Motor neuron (in vitro differentiated cells): ENCODE data around the gene SOS2. TPM values are rescaled to one million over a fixed set of nuclear protein-coding genes. Genes with fewer than 3 reads are reported as not detected.

Source experiments
- ATAC-seq, 8 experiments: fragments of 200-7000 bp; cut with Tn5 transposase; replicated peaks in 6 of 8; 2 replicates each; pipeline ENCODE4 v1.8.0; 2021; ENCODE audit warnings: mild to moderate bottlenecking in 8 of 8, moderate library complexity in 8 of 8
- H3K27ac ChIP-seq, 2 donors: fragments of 250-450 bp; sonication (Bioruptor Pico); 2 replicates each; pipeline ENCODE4 v1.9.0; 2021; ENCODE audit warnings: antibody characterized with exemption in 2 of 2, mild to moderate bottlenecking in 2 of 2, moderate library complexity in 1 of 2
- H3K4me1 ChIP-seq, 2 donors: fragments of 250-450 bp; sonication (Bioruptor Pico); replicated peaks in 1 of 2; 2 replicates each; pipeline ENCODE4 v1.6.1; 2021; ENCODE audit warnings: antibody characterized with exemption in 2 of 2, mild to moderate bottlenecking in 2 of 2, moderate library complexity in 1 of 2
- H3K4me3 ChIP-seq, 5 donors: fragments of 250-450 bp; sonication (Bioruptor Pico); 2 replicates each; pipeline ENCODE4 v1.9.0; 2021; ENCODE audit warnings: antibody characterized with exemption in 5 of 5, mild to moderate bottlenecking in 5 of 5, moderate library complexity in 4 of 5
- WGBS, 10 experiments: fragments of 450-650 bp; shearing (Covaris generic); methylation state at CpG; one replicate each; pipeline ENCODE4 v1.0.0; 2022; 5-methylcytosine and 5-hydroxymethylcytosine counted together
- in situ Hi-C, 9 experiments: fragments of 400-800 bp; cut with MboI; loops; one replicate each; pipeline ENCODE4 v1.15.0; 2021; ENCODE audit warnings: low sequenced_read_pairs in 9 of 9, low pct_unique_long_range_greater_than_20kb in 2 of 9; ENCODE audit not compliant: unreplicated experiment in 9 of 9
- total RNA-seq, 8 experiments: library from RNA; unstranded; fragments of 300-600 nt; gene quantifications; 2 replicates each; pipeline versions ENCODE4 v1.2.3 to v1.2.4, GENCODE V29; 2022

The SOS2 gene
- total RNA-seq, 8 experiments from 2014 or later, result 10.9 to 31.2 (median 19.1) TPM

- 8 to 100% (median 63%) methylated on average over 1 to 4 of the region's 4 CpGs; no CpG with 5 or more reads in 1 of the 10 experiments for WGBS, 10 experiments
- no peak for ATAC-seq
- no peaks in the 10 kb centered on the region for H3K4me1 ChIP-seq
- H3K27ac ChIP-seq, result no peak overlapping the region
- in situ Hi-C loops, result loop anchor here in 8 of 9 experiments (10.0 to 25.0 kb wide), 3 partner anchors 241 to 469 kb away; partner anchors contain the start of genes NEMF (in 5 of the 8) and DNAAF2 (in 1 of the 8)
- H3K4me3 ChIP-seq, result no peak overlapping the region
Measured at GRCh38 chr14:50106178-50106577, 125.2 kb downstream of the SOS2 start.

DNA sequence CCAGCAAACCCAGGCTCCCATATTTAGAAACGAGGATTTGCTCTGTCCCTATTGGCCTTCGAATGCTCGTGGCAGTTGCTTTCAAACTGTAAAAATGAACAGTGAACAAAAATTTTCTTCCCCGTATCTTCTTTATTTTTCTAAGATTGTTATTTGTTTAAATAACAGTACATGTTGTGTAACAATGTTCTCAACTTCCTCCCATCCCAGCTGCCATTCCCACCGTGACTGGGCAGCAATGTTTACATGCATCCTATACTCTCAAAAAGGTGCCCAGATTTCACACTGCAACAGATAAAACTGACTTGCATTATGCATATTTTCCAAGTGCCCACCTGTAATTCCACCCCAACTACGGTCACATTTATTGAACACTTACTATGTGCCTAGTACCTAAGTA is 127.8 kb downstream of the SOS2 start:
- no peak overlapping the region for H3K4me3 ChIP-seq
- in situ Hi-C loops, result loop anchor here in 8 of 9 experiments (10.0 to 25.0 kb wide), 3 partner anchors 239 to 466 kb away; partner anchors contain the start of genes NEMF (in 5 of the 8) and DNAAF2 (in 1 of the 8)
- no peaks in the 10 kb centered on the region for H3K4me1 ChIP-seq
- ATAC-seq, result no peak
- 67 to 100% (median 91%) methylated on average over 1 to 6 of the region's 6 CpGs for WGBS, 10 experiments
- no peak overlapping the region for H3K27ac ChIP-seq

GRCh38 chr14:50101417-50101816 is 130.0 kb downstream of the SOS2 start:
- no peak overlapping the region for H3K27ac ChIP-seq
- in situ Hi-C loops, result loop anchor here in 8 of 9 experiments (10.0 to 25.0 kb wide), 3 partner anchors 237 to 464 kb away; partner anchors contain the start of genes NEMF (in 5 of the 8) and DNAAF2 (in 1 of the 8)
- H3K4me3 ChIP-seq, result no peak overlapping the region
- 92 to 100% (median 97%) methylated on average over 1 to 7 of the region's 7 CpGs; no CpG with 5 or more reads in 2 of the 10 experiments for WGBS, 10 experiments
- no peaks in the 10 kb centered on the region for H3K4me1 ChIP-seq
- no peak for ATAC-seq

GRCh38 chr14:50100805-50101204 is 130.6 kb downstream of the SOS2 start:
- in situ Hi-C loops, result loop anchor here in 8 of 9 experiments (10.0 to 25.0 kb wide), 3 partner anchors 236 to 464 kb away; partner anchors contain the start of genes NEMF (in 5 of the 8) and DNAAF2 (in 1 of the 8)
- 80 to 100% (median 87%) methylated on average over 1 to 2 of the region's 2 CpGs; no CpG with 5 or more reads in 4 of the 10 experiments for WGBS, 10 experiments
- no peak overlapping the region for H3K4me3 ChIP-seq

DNA sequence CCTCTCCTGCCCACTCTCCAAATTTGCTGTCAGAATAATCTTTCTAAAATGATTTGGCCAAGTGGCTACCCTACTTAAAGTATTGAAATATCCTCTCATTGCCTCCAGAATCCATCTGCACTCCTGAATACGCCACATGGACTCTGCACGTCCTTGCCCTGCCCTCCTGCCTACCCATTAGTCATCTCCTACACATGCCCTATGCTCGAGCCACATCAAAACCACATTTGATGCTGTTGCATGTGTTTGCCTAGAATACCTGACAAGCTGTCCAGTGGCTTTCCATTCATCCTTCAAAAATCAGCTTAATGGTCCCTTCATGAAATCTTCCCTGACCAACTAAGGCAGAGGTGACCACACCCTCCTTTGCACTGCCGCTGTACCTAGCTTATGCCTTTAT is 132.0 kb downstream of the SOS2 start:
- no peak overlapping the region for H3K27ac ChIP-seq
- ATAC-seq, result peak in 3 of 8 experiments; percentile 18 to 77 (median 65)
- H3K4me1 ChIP-seq, result no peaks in the 10 kb centered on the region
- 27 to 93% (median 85%) methylated on average over 2 to 4 of the region's 4 CpGs; no CpG with 5 or more reads in 1 of the 10 experiments for WGBS, 10 experiments
- in situ Hi-C loops, result no loop called here
- H3K4me3 ChIP-seq, result no peak overlapping the region

More at GRCh38 chr14:50100805-50101204, 130.6 kb downstream of the SOS2 start:
- Histone ChIP-seq H3K4me1 (no peaks in the 10 kb centered on the region), H3K27ac (no peak overlapping the region)
- ATAC-seq, result no peak

- ATAC-seq, result no peak
- in situ Hi-C loops, result no loop called here
- H3K4me1 ChIP-seq, result peaks cover 0 to 4% of the 10 kb centered on the region in 2 donors
- H3K27ac ChIP-seq, result no peak overlapping the region
- WGBS, 10 experiments, result 13 to 87% (median 76%) methylated on average over 1 of the region's 1 CpG; no CpG with 5 or more reads in 6 of the 10 experiments
- H3K4me3 ChIP-seq, result no peak overlapping the region
Measured at GRCh38 chr14:50095895-50096294, 135.5 kb downstream of the SOS2 start.

DNA sequence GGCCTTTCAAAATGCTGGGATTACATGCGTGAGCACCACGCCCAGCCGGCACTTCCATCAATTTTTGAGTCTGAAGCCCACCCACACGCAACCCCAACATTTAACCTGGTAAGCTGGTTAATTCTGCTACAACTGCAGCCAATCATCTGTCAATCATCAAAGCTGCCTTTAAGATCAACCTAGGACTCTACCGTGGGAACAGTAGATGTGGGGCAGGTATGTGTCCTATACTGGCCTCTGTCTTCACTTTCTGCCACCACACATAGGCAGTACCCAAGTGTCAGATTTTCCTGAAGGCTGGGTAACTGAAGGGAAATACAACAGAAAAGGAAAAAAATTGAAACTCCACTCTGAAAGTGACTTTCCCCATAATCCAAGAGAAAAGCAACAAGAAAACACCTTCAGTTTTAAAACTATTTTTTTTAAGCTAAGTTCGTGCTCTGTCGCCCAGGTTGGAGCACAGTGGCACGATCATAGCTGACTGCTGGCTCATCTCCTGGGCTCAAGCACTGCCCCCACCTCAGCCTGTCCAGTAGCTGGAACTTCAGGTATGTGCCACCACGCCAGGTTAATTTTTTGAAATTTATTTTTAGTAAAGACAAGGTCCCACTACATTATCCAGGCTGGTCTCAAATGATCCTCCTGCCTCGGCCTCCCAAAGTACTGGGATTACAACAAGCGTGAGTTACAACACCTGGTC is 137.2 kb downstream of the SOS2 start:
- in situ Hi-C loops, result no loop called here
- no peak for ATAC-seq
- WGBS, 10 experiments, result 90 to 100% (median 95%) methylated on average over 2 to 10 of the region's 11 CpGs; no CpG with 5 or more reads in 1 of the 10 experiments
- Histone ChIP-seq H3K4me1 (peaks cover 0 to 4% of the 10 kb centered on the region in 2 donors), H3K4me3 (no peak overlapping the region), H3K27ac (no peak overlapping the region)

DNA sequence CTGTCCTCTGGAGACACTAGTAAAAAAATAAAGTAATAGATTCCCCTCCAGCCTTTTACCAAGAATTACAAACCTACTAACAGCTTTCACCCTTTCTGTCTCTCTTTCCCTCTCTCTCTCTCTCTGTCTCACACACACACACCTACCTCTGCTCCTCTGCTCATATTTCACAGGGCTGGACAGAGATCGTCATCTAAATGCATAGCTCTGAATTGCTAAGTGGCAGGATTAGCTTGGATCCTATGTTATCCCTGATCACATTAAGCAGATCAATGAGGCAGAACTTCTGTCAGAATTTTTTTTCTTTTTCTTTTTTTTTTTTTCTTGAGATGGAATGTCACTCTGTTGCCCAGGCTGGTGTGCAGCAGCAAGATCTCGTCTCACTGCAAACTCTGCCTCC is 137.9 kb downstream of the SOS2 start:
- WGBS, 10 experiments, result 0 to 100% (median 88%) methylated on average over 1 of the region's 2 CpGs; no CpG with 5 or more reads in 3 of the 10 experiments
- in situ Hi-C loops, result no loop called here

GRCh38 chr14:50092006-50092555 is 139.3 kb downstream of the SOS2 start:
- in situ Hi-C loops, result no loop called here
- ATAC-seq, result no peak

More for the DNA sequence above, 137.9 kb downstream of the SOS2 start:
- no peak overlapping the region for H3K27ac ChIP-seq
- no peak overlapping the region for H3K4me3 ChIP-seq
- peak in 4 of 8 experiments; percentile 32 to 91 (median 90) for ATAC-seq
- peaks cover 0 to 4% of the 10 kb centered on the region in 2 donors for H3K4me1 ChIP-seq

DNA sequence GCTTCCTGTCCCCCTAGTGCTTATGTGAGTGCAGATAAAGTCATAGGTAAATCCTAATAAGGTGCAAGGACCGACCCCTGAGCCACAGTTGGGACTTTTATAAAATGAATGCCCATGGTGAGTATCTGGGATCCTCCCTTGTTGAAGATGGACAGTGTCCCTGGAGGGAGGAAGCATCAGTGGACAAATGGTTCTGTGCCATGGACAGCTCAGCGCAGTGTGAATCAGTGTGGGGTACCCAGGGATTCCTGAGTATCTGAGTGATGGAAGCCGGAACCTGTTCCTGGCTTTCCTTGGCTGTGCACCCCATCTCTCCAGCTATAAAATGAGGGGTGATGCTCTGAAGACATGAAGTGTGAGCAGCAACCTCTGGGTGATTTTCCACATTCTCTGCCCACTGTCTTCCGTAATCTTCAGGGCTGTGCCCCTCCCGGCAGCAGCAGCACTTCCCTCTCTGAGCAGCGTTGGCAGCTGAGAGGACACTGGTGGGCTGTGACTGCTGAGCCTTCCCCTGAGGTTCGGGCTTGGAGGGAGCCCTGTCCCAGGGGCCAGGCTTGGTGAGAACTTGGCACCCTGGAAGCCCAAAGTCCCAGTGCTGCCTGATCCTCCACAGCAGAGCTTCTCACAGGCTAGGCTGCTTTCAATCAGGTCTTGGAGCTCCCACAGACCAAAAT is 140.0 kb downstream of the SOS2 start:
- WGBS, 10 experiments, result 80 to 100% (median 84%) methylated on average over 1 to 5 of the region's 7 CpGs; no CpG with 5 or more reads in 4 of the 10 experiments
- in situ Hi-C loops, result no loop called here
- H3K4me1 ChIP-seq, result peaks cover 0 to 4% of the 10 kb centered on the region in 2 donors
- no peak overlapping the region for H3K27ac ChIP-seq
- no peak overlapping the region for H3K4me3 ChIP-seq
- no peak for ATAC-seq

More at GRCh38 chr14:50092006-50092555, 139.3 kb downstream of the SOS2 start:
- Histone ChIP-seq H3K4me1 (peaks cover 0 to 4% of the 10 kb centered on the region in 2 donors), H3K4me3 (no peak overlapping the region), H3K27ac (no peak overlapping the region)
- WGBS, 10 experiments, result 65 to 100% (median 86%) methylated on average over 1 to 5 of the region's 6 CpGs; no CpG with 5 or more reads in 2 of the 10 experiments

DNA sequence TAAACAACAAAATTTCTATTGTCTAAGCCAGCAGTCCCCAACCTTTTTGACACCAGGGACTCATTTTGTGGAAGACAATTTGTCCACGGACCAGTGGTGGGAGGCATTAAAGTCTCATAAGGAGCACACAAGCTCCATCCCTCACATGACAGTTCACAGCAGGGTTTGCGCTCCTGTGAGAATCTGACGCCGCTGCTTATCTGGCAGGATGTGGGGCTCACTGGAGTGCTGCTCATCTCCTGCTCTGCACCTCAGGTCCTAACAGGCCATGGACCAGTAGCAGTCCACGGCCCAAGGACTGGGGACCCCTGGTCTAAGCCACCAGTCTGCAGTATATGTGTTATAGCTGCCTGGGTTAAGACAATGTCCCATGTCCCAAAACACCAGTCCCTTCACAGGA is 142.2 kb downstream of the SOS2 start:
- peaks cover 0 to 4% of the 10 kb centered on the region in 2 donors for H3K4me1 ChIP-seq
- WGBS, 10 experiments, result 93 to 100% (median 100%) methylated on average over 1 to 5 of the region's 5 CpGs; no CpG with 5 or more reads in 5 of the 10 experiments
- ATAC-seq, result no peak
- in situ Hi-C loops, result no loop called here
- H3K27ac ChIP-seq, result no peak overlapping the region
- H3K4me3 ChIP-seq, result no peak overlapping the region

- 50 to 100% (median 86%) methylated on average over 1 to 2 of the region's 2 CpGs; no CpG with 5 or more reads in 6 of the 10 experiments for WGBS, 10 experiments
- no peak for ATAC-seq
- Histone ChIP-seq H3K4me1 (peaks cover 0 to 4% of the 10 kb centered on the region in 2 donors), H3K27ac (no peak overlapping the region), H3K4me3 (no peak overlapping the region)
- in situ Hi-C loops, result no loop called here
Measured at GRCh38 chr14:50088731-50089130, 142.6 kb downstream of the SOS2 start.
